HS-5 (cell line): ENCODE results near the gene DRAM2.
"Not testable (repeated sequence)": the region's sequence is repeated elsewhere in the genome, so short reads cannot be mapped to it uniquely, and the experiment has no call there.

ENCODE experiments used
- DNase-seq: peaks from one replicate; pipeline ENCODE4 v3.0.0-alpha.2; 2012; ENCODE audit warnings: low read depth

DRAM2 gene

DNA sequence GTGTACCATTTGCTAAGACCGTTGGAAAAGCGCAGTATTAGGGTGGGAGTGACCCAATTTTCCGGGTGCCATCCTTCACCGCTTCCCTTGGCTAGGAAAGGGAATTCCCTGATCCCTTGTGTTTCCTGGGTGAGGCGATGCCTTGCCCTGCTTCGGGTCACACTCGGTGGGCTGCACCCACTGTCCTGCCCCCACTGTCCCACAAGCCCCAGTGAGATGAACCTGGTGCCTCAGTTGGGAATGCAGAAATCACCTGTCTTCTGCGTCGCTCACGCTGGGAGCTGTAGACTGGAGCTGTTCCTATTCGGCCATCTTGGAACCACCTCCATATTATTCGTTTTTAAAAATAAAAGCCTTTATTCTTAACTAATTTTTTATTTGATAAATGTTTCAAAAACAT, 60.6 kb downstream of the DRAM2 start:
- not testable (repeated sequence) for DNase-seq

GRCh38 chr1:111077312-111077711, 62.6 kb downstream of the DRAM2 start:
- DNase-seq: not testable (repeated sequence)
